IMR-90 (cell line): ENCODE measurements around the gene SDK1. TPM values are rescaled to one million over a fixed set of nuclear protein-coding genes. Genes with fewer than 3 reads are reported as not detected.
A peak's percentile ranks its signal among the peaks of the same experiment; 100 is the strongest.

Experiments
- ATAC-seq: fragments of 200-7000 bp; cut with Tn5 transposase; 2 replicates; pipeline ENCODE4 v1.9.1; 2020; ENCODE audit warnings: low read depth, mild to moderate bottlenecking, moderate library complexity
- BruUV-seq: library from RNA; stranded (reverse); fragments of 400-500 nt; replicated peaks from 2 replicates; lab custom pipeline; 2021; lab: Mats Ljungman, UMichigan
- CTCF ChIA-PET: fragments of 300-600 bp; formaldehyde crosslinking; extraction: SDS; loops from one replicate; lab custom pipeline; 2021; ENCODE audit warnings: antibody characterized with exemption; lab: Yijun Ruan, JAX
- POLR2A ChIA-PET: fragments of 300-600 bp; sonication (Branson Sonifier 250); formaldehyde crosslinking; loops from one replicate; lab custom pipeline; 2022; ENCODE audit warnings: antibody characterized with exemption; ENCODE audit not compliant: unreplicated experiment; lab: Charles Lee
- DNase-seq: peaks from one replicate; pipeline ENCODE4 v3.0.0; 2013
- H2AFZ ChIP-seq: replicated peaks from 2 replicates; pipeline ENCODE3; 2013; ENCODE audit warnings: low read length, mild to moderate bottlenecking; ENCODE audit not compliant: poor library complexity
- H2AK5ac ChIP-seq: 2 replicates; pipeline ENCODE4 v1.6.1; 2013; ENCODE audit warnings: low read depth, low read length, inconsistent platforms
- H2AK9ac ChIP-seq: replicated peaks from 2 replicates; pipeline ENCODE3; 2013; ENCODE audit warnings: mild to moderate bottlenecking, low read depth, low read length, moderate library complexity; ENCODE audit not compliant: poor library complexity
- H2BK120ac ChIP-seq: 2 replicates; pipeline ENCODE4 v1.6.1; 2013; ENCODE audit warnings: low read depth, low read length, inconsistent platforms
- H2BK15ac ChIP-seq: 3 replicates; pipeline ENCODE4 v1.6.1; 2013; ENCODE audit warnings: low read depth, low read length, inconsistent platforms
- H2BK20ac ChIP-seq: 2 replicates; pipeline ENCODE4 v1.6.1; 2013; ENCODE audit warnings: low read depth, mild to moderate bottlenecking, inconsistent platforms, low read length, moderate library complexity
- H2BK5ac ChIP-seq: 2 replicates; pipeline ENCODE4 v1.6.1; 2013; ENCODE audit warnings: mild to moderate bottlenecking, low read depth, low read length, inconsistent platforms; ENCODE audit not compliant: poor library complexity, severe bottlenecking
- H3K14ac ChIP-seq: replicated peaks from 2 replicates; pipeline ENCODE4 v1.6.1; 2013; ENCODE audit warnings: low read depth, low read length, inconsistent platforms
- H3K18ac ChIP-seq: 2 replicates; pipeline ENCODE4 v1.6.1; 2013; ENCODE audit warnings: low read depth, low read length, control low read depth
- H3K23ac ChIP-seq: 2 replicates; pipeline ENCODE4 v1.6.1; 2013; ENCODE audit warnings: low read depth, low read length, inconsistent platforms
- H3K27ac ChIP-seq: 2 replicates; pipeline ENCODE4 v1.5.1; 2013; ENCODE audit warnings: mild to moderate bottlenecking, control low read depth, low read length; ENCODE audit not compliant: insufficient read depth
- H3K27me3 ChIP-seq: 2 replicates; pipeline ENCODE4 v1.6.1; 2013; ENCODE audit warnings: low read length; ENCODE audit not compliant: control insufficient read depth, insufficient read depth
- H3K36me3 ChIP-seq: 2 replicates; pipeline ENCODE4 v1.6.1; 2013; ENCODE audit warnings: low read length, mixed read lengths; ENCODE audit not compliant: control insufficient read depth, insufficient read depth
- H3K4ac ChIP-seq: 2 replicates; pipeline ENCODE4 v1.6.1; 2013; ENCODE audit warnings: low read depth, low read length, inconsistent platforms
- H3K4me1 ChIP-seq: 2 replicates; pipeline ENCODE4 v1.6.1; 2013; ENCODE audit warnings: low read length, mixed read lengths; ENCODE audit not compliant: control insufficient read depth, insufficient read depth
- H3K4me2 ChIP-seq: 2 replicates; pipeline ENCODE4 v1.6.1; 2013; ENCODE audit warnings: low read depth, mild to moderate bottlenecking, control low read depth, low read length, moderate library complexity
- H3K4me3 ChIP-seq: 2 replicates; pipeline ENCODE4 v1.5.1; 2013; ENCODE audit warnings: low read depth, mild to moderate bottlenecking, control low read depth, low read length, moderate library complexity; ENCODE audit not compliant: insufficient read depth
- H3K56ac ChIP-seq: 2 replicates; pipeline ENCODE4 v1.6.1; 2013; ENCODE audit warnings: low read length, inconsistent platforms; ENCODE audit not compliant: insufficient read depth; ENCODE audit errors: extremely low read depth
- H3K79me1 ChIP-seq, 2 experiments: 2 replicates each; pipeline ENCODE4 v1.6.1; 2013; ENCODE audit warnings: low read length in 2 of 2, inconsistent platforms in 1 of 2, low read depth in 1 of 2
- H3K9ac ChIP-seq: 2 replicates; pipeline ENCODE4 v1.6.1; 2013; ENCODE audit warnings: low read depth, low read length, control low read depth
- H3K9me1 ChIP-seq: 2 replicates; pipeline ENCODE4 v1.6.1; 2013; ENCODE audit warnings: low read length, inconsistent platforms; ENCODE audit not compliant: insufficient read depth
- H3K9me3 ChIP-seq: 2 replicates; pipeline ENCODE4 v1.6.1; 2013; ENCODE audit warnings: low read length; ENCODE audit not compliant: control insufficient read depth, insufficient read depth
- H4K20me1 ChIP-seq: 2 replicates; pipeline ENCODE4 v1.6.1; 2013; ENCODE audit warnings: low read length, inconsistent platforms; ENCODE audit not compliant: insufficient read depth
- H4K5ac ChIP-seq: 2 replicates; pipeline ENCODE4 v1.6.1; 2013; ENCODE audit warnings: mild to moderate bottlenecking, low read depth, low read length, control low read depth
- H4K8ac ChIP-seq, 2 experiments: 2 replicates each; pipeline ENCODE4 v1.6.1; 2013; ENCODE audit warnings: low read depth in 2 of 2, low read length in 2 of 2, control low read depth in 1 of 2, inconsistent platforms in 1 of 2
- H4K91ac ChIP-seq: 2 replicates; pipeline ENCODE4 v1.6.1; 2013; ENCODE audit warnings: low read depth, low read length, inconsistent platforms; ENCODE audit not compliant: insufficient read depth
- CHD1 ChIP-seq: IDR thresholded peaks from 2 replicates; pipeline ENCODE4 v1.6.1; 2012; ENCODE audit warnings: low read depth, low read length, improper control_type of control experiment
- CTCF ChIP-seq: conservative IDR thresholded peaks from 2 replicates; pipeline ENCODE4 v1.5.1; 2012; ENCODE audit warnings: mild to moderate bottlenecking, low read depth, low read length, improper control_type of control experiment
- FOS ChIP-seq: fragments of 150-350 bp; IDR thresholded peaks from 2 replicates; pipeline ENCODE4 v1.6.1; 2016; ENCODE audit warnings: low read depth, low read length
- MAFK ChIP-seq: IDR thresholded peaks from 2 replicates; pipeline ENCODE4 v1.6.1; 2012; ENCODE audit warnings: low read depth, low read length, improper control_type of control experiment
- MXI1 ChIP-seq: IDR thresholded peaks from 2 replicates; pipeline ENCODE4 v1.6.1; 2012; ENCODE audit warnings: low read depth, mild to moderate bottlenecking, low read length, moderate library complexity, borderline replicate concordance
- NFE2L2 ChIP-seq: fragments of 150-350 bp; IDR thresholded peaks from 2 replicates; pipeline ENCODE4 v1.6.1; 2016; ENCODE audit warnings: low read depth, mild to moderate bottlenecking, low read length
- RAD21 ChIP-seq: IDR thresholded peaks from 2 replicates; pipeline ENCODE4 v1.6.1; 2012; ENCODE audit warnings: low read length, improper control_type of control experiment
- RCOR1 ChIP-seq: IDR thresholded peaks from 2 replicates; pipeline ENCODE4 v1.6.1; 2012; ENCODE audit warnings: mild to moderate bottlenecking, low read length, improper control_type of control experiment; ENCODE audit not compliant: insufficient replicate concordance
- RFX5 ChIP-seq: IDR thresholded peaks from 2 replicates; pipeline ENCODE4 v1.8.0; 2012; ENCODE audit warnings: low read depth, mild to moderate bottlenecking, low read length, moderate library complexity
- WGBS, 2 experiments: methylation state at CpG; one replicate each; pipeline versions ENCODE4 v1.1.5 to v1.1.7; 2013; ENCODE audit warnings: missing lambda C conversion rate in 2 of 2; ENCODE audit not compliant: insufficient read length in 1 of 2; ENCODE audit errors: extremely low coverage in 2 of 2; 5-methylcytosine and 5-hydroxymethylcytosine counted together
- dilution Hi-C: fragments of 300-500 bp; cut with HindIII; formaldehyde crosslinking; loops from one replicate; pipeline ENCODE4 v1.14.3; 2018; ENCODE audit warnings: low sequenced_read_pairs; ENCODE audit not compliant: unreplicated experiment
- in situ Hi-C: fragments of 300-500 bp; cut with MboI; formaldehyde crosslinking; loops from 3 replicates; pipeline ENCODE4 v1.14.3; 2019; ENCODE audit warnings: low sequenced_read_pairs, inconsistent platforms, mixed read lengths
- intact Hi-C: fragments of 100-400 bp; cut with micrococcal nuclease; formaldehyde crosslinking; loops from 2 replicates; pipeline ENCODE4 v1.10.0; 2022
- polyA plus RNA-seq, 3 experiments: library from polyadenylated mRNA; depleted of rRNA; stranded (reverse); fragments of >200 nt; gene quantifications; 2 replicates each; pipeline ENCODE4 v1.2.3, GENCODE V29; 2012; ENCODE audit warnings: low replicate concordance in 1 of 3
- total RNA-seq: library from RNA; depleted of rRNA; stranded (reverse); fragments of >200 nt; gene quantifications from 2 replicates; pipeline ENCODE4 v1.2.3, GENCODE V29; 2012

The SDK1 gene
- total and polyA plus RNA-seq, 2 of the 4 experiments (the other 2 are of a cell fraction): 1.5 to 1.6 TPM

DNA sequence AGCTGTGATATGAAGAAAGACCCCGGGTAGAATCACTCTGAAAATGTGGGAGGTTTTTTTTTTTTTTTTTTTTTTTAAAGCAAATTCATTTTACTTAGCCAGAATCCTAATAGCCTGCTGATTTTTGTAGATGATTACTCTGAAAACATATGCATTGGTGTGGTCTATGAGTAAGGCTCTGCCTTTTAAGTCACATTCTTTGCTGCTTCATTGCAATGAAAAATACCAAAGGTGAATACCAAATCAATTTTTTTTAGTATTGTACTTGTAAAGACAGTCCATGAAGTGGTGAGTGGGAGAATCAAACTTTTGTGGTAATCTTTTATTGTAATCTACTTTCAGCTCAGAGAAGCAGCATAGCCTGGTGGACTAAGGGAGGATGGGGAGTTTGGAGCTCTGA lies 130.3 kb downstream of the SDK1 start:
- Histone ChIP-seq H4K91ac (no peak overlapping the region), H4K20me1 (no peaks in the 10 kb centered on the region), H3K14ac (no peak overlapping the region), H3K23ac (no peak overlapping the region), H3K4me2 (no peak overlapping the region), H2AK5ac (no peak overlapping the region), H3K9me3 (no peaks in the 10 kb centered on the region), H3K4me1 (peaks cover 3% of the 10 kb centered on the region; the same call in 1 of the 2 replicates), H2BK120ac (no peak overlapping the region), H2AK9ac (no peak overlapping the region), H3K27me3 (no peaks in the 10 kb centered on the region), H4K5ac (no peak overlapping the region), H3K79me1 (no peaks in the 10 kb centered on the region), H3K4ac (no peak overlapping the region), H3K4me3 (no peak overlapping the region), H3K9ac (no peak overlapping the region), H3K36me3 (no peaks in the 10 kb centered on the region), H3K27ac (no peak overlapping the region), H3K9me1 (no peaks in the 10 kb centered on the region), H2BK5ac (no peak overlapping the region), H2BK15ac (no peak overlapping the region), H4K8ac (no peak overlapping the region), H2AFZ (no peak overlapping the region), H3K56ac (no peak overlapping the region), H2BK20ac (no peak overlapping the region), H3K18ac (no peak overlapping the region)
- in situ Hi-C loops: no loop called here
- dilution Hi-C loops: no loop called here
- TF ChIP-seq RCOR1 (no peak), MAFK (no peak), CTCF (no peak), FOS (no peak), RFX5 (no peak), RAD21 (no peak), NFE2L2 (no peak), MXI1 (no peak), CHD1 (no peak)
- no CpG with 5 or more reads among the region's 1 CpG for WGBS, 2 experiments
- no TSS peak for BruUV-seq
- ChIA-PET CTCF (interaction anchor here (0.6 kb wide), 1 partner anchor 408 kb away, joined by 3 read pairs; no protein-coding TSS in a partner anchor), POLR2A (no interaction called here)
- ATAC-seq (no peak), DNase-seq (peak; percentile 51)
- intact Hi-C loops: loop anchor here (10.0 kb wide), 2 partner anchors 127 to 567 kb away; partner anchors contain the start of gene SDK1
